HG02840 (cell line): ENCODE measurements around the gene MED16.

Experiments used
- ATAC-seq: cut with Tn5 transposase; IDR thresholded peaks from one replicate; pipeline ENCODE4 v1.9.1; 2021; ENCODE audit warnings: mild to moderate bottlenecking, moderate library complexity, moderate number of reproducible peaks; ENCODE audit not compliant: unreplicated experiment, low FRiP score

MED16 gene

DNA sequence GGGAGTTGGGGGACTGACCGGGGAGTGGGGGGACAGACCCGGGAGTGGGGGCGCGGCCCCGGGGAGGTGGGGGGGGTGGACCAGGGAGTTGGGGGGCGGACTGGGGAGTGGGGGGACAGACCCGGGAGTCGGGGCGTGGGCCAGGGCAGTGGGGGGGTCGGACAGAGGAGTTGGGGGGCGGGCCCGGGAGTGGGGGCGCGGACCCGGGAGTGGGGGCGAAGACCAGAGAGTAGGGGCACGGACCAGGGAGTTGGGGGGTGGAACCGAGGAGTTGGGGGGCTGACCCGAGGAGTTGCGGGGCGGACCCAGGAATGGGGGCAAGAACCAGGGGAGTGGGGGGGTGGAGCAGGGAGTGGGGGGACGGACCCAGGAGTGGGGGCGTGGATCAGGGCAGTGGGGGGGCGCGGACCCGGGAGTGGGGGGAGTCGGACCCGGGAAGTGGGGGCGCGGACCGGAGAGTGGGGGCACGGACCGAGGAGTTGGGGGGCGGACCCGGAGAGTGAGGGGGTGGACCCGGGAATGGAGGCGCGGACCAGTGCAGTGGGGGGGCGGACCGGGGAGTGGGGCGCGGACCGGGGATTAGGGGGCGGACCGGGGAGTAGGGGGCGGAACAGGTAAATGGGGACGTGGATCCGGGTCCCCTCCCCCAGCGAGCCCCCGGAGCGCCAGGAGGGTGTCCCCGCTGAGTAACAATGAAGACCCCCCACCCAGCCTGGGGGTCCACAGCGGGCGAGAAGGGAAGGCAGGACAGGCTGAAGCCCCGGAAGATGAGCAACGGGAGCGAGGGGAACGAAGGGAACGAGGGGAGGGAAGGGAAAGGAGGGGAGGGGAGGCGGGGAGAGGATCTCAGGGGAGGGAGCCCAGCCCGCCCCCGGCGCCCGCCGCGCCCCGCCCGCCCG, 19.4 kb upstream of the MED16 start:
- ATAC-seq: no peak

DNA sequence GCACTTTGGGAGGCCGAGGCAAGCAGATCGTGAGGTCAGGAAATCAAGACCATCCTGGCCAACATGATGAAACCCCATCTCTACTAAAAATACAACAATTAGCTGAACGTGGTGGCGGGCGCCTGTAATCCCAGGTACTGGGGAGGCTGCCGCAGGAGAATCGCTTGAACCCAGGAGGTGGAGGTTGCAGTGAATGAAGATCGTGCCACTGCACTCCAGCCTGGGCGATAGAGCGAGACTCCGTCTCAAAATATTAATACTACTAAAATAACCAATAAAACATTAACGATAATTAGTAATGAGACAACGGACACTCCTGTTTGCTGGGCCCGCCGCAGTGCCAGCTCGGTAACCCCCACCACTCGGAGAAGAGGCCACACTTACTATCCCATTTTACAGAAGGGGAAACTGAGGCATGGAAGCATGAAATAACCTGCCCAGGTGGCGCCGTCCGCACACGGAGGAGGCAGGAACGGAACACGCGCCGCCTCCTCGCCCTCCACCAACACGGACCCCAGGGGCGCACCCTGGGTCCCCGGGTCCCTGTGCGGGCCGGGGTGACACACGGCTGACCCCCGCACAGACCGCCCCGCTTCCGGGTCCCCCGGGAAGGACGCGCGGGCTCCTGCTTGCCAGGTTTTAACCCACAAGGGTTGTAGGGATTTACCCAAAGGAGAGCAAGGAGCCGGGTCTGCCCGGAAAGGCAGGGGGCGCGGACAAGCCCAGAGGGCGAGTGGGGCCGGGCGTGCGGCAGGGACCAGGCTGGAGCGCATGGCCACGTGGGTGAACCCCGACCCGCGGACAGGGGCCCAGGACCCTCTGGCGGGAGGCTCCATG, 18.4 kb upstream of the MED16 start:
- no peak for ATAC-seq

DNA sequence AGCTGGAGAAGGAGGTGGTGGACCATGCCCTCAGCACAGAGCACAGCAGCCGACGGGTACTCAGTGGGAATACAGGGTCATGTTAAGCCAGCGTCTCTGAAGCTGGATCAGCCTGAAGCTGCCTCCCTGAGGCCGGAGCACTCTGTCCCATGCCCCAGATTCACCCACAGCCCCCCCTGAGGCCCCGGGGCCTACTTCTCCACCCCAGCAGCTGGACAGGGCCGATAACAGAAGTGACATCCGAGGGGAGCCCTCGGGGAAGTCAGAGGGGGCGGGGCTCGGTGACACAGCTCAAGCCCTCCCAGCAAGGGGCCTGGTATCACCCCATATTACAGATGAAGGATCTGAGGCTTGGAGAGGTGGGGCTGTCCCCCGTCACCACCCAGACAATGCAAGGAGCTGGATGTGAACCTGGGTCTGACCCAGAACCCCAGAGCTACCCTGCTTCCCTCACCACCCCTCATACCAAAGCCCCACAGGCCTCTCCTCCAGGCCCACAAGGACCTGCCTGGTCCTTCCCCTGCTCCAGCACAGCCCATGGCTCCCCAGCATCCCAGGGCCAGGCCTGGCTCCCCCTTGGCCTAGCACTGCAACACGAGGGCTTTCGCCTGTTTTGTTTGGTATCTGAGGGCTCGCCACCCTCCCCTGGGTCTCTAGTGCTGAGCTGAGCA, 14.3 kb upstream of the MED16 start:
- no peak for ATAC-seq

DNA sequence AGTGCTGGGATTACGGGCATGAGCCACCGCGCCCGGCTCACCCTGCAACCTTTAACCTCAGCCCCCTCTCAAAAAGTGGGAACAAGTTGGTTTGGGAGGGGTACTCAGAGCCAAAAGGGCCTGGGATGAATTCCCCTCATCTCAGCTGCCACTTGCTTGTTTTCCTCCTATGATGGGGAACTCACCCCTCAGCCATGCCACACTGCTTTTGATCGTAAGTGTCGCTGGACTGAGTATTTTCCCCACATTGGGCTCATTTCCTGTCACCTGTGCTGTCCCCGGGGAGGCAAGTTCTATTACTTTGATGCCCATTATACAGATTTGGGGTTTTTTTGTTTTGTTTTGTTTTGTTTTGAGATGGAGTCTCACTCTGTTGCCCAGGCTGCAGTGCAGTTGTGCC, 13.5 kb upstream of the MED16 start:
- ATAC-seq: no peak

DNA sequence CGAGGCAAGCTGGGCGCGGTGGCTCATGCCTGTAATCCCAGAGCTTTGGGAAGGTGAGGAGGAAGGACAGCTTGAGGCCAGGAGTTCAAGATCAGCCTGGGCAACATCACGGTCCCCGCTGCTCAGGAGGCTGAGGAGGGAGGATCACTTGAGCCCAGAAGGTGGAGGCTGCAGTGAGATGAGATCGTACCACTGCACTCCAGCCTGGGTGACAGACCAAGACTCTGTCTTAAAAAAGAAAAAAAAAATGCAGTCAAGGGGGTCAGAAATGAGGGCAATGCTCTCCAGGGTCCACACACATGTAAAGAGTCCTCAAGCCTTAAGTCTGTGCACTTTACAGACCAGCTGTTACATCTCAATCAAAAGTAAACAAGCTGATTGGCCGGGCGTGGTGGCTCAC, 11.6 kb upstream of the MED16 start:
- ATAC-seq: no peak

DNA sequence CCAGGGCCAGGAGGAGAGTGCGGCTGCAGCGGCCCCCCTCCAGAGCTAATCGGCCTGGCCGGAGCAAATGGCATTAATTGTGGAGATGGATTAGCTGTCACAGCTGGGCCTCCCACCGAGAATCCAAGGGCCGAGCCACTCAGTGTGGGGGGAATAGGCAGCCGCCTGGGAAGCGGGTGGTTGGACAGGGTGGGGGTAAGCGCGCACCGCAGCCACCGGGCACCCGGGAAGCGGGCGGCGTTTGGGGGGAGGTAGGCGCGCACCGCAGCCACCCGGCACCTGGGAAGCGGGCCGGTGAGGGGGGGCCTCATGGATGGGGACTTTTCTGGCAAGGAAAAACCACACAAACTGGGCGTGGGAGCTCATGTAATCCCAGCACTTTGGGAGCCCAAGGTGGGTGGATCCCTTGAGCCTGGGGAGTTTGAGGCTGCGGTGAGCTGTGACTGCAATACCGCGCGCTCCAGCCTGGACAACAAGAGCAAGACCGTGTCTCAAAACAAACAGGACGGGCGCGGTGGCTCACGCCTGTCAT, 10.3 kb upstream of the MED16 start:
- ATAC-seq: no peak

DNA sequence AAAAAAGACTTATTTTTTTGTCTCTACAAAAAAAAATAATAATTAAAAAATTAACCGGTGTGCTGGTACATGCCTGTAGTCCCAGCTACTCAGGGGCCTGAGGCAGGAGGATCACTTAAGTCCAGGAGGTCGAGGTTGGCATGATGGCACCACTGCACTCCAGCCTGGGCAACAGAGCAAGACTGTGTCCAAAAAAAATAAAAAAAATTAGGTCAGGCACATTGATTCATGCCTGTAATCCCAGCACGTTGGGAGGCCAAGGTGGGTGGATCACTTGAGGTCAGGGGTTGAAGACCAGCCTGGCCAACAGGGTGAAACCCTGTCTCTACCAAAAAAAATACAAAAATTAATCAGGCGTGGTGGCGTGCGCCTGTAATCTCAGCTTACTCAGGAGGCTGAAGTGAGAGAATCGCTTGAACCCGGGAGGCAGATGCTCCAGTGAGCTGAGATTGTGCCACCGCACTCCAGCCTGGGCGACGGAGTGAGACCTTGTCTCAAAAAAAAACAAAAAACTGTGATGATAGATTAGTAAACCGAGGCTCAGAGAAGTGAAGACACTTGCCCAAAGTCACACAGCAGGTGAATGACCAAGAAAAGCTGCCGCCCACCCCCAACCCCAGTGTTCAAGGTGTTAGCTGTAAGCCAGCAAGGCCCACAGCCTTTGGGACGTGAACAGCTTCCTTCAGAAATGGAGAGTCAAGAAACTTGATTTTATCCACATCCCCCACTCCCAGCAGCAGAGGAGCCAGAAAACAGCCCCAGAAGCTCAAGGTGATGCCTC, 9.6 kb upstream of the MED16 start:
- no peak for ATAC-seq

DNA sequence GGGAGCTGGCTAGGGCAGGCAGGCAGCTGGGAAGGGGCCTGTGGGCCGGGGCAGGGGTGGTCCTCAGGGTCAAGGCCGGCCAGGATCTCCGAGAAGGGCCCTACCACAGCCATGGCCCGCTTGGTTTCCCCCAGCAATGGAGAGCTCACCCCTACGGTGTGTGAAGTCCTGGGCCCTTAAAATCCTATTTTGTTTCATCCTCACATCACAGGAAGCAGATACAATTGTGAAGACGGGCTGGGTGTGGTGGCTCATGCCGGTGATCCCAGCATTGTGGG, 9.0 kb upstream of the MED16 start:
- ATAC-seq: no peak

DNA sequence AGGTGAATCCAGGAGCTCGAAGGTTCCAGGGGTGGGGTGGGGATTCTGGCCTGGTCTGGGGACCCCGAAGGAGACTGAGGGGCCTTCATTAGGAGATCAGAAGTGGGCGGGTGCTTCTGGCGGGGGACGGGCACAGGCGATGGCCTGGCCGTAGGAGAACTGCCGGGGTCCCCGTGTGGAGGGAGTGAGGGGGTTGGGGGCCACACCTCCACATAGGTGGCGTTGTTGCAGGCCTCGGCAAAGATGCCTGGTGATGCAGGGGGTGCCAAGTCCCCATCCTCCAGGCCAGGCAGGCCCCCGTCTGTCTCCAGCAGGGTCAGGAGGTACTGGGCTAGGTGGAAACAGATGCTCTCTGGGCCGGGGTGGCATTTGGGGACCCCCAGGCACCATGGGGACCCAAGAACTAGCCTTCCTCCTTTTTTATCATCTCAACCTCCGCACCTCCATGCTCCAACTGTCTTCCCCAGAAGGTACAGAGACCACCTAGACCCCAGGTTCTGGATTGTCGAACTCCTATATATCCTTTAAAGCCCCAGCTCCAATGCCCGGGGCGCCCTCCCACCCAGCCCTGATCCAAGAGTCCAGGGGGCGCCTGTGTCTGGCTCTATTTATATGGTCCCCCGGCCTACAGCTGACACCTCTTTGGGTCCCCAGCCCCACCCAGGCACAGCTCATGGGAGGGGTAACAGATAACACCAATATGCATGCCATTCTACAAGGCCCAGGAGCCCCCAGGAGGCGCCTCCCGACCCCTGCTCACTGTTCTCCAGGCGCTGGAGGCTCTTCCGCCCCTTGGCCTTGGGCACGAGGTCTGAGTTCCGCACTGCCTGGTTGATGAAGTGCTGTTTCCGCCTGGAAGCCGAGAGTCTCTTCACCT, 8.5 kb upstream of the MED16 start:
- no peak for ATAC-seq

DNA sequence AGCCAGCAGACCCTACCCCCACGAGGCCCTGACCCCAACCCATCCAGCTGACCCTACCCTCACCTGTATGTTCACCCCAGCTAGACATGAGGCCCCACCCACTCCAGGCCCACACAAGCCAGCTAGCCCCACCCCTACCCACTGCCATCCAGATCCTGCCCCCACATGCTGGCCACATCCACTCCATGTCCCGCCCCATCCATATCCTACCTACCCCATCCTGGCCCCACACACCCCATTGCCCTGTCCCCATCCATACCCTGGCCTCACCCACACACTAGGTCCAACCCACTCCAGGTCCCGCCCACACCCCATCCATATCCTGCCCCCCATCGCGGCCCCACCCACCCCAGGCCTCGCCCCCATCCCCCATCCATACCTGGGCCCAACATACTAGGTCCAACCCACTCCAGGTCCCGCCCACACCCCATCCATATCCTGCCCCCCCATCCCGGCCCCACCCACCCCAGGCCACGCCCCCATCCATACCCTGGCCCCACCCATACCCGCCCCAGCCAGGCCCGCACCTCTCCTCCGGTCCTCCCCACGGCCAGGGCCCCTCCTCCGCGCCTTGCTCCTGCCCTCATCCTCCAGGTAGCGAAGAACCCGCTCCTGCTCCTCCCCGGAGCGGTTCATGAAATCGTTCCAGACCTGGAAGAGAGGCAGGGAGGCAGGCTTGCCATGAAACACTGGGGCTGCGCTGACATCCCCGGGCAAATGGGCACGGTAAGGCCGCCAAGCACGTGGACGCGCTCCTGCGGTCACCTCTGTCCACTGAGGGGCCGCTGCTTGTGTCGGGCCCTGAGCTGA, 7.5 kb upstream of the MED16 start:
- ATAC-seq: no peak

DNA sequence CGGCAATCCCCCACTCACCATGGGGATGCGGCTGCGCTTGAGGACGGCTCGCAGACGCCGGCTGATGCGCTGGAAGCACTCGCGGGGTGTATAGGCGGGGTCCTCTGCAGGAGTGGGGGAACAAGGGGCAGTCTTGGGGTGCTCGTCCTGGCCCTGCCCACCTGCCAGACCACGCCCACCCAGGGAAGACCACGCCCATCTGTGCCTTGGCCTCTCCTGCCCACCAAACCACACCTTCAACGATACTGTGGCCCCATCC, 7.0 kb upstream of the MED16 start:
- ATAC-seq: no peak

DNA sequence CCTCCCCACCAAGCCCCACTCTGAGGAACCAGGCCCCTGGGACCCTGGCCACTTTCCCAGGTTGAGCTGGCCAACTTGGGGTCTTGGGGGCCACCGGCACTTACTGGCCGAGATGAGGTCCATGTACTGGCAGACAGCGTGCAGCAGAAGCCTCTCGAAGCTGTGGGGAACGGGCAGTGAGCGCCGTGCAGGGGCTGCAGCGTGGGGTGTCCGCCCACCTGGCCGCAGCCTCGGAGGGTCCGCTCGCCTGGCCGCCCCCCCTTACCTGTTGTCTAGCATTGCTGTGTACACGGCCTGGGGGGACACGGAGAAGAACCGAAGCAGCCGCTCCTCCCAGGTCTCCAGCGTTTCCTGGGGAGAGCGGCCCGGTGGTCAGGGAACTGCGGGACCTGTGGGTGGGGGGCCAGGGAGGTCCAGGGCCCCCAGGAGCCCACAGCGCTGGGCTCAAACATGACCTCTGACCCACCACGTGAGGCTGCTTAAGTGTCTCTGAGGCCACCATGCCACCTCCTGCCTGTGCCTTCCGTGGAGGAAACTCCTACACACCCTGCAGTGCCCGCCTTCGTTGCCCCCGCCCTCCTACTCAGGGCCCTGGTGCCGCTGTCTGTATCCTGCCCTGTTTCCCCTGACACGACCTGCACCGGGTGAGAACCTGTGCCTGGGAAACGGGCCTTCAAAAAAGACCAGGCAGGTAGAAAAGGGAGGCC, 6.5 kb upstream of the MED16 start:
- no peak for ATAC-seq

DNA sequence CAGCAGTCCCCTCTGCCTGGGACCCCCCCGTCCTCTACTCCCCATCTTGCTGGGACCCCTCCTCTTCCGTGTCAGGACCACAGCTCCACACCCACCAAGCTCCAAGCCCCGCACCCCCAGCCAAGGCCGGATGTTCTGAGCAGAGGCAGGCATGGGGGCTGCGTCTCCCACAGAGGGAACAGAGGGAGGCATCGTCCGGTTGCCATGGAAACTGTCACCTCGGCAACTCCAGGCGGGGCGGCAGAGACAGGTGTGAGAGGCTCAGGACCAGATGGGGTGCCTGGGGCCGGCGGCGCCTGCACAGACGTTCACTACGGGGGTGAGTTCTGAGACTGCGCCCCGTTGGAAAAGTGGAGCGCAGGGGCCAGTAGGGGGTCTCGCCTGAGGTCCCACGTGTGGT, 5.7 kb upstream of the MED16 start:
- no peak for ATAC-seq

DNA sequence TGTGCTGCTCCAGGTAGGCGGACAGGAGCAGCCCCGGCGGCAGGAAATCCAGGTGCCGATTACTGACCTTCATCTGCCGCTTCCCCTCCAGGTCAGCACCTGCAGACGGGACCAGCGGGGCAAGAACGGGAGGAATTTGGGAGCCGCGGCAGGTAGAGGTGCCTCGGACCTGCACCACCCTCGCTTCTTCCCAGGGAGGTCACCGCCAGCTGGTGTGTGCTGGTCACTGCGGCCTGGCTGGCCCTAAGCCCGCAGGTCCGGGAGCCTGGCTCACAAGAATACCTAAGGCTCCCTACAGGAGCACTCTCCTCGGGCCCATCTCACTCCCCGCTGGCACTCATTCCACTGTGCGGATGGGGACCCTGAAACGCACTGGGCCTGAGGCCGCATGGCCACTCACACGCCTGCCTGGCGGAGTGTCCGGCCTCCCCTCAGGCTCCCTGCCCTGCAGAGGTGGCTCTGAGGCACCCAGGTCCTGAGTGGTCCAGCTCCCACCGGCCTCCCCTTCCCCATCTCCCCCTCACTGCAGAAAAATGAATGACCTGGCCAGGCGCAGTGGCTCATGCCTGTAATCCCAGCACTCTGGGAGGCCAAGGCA, 4.6 kb upstream of the MED16 start:
- ATAC-seq: no peak

DNA sequence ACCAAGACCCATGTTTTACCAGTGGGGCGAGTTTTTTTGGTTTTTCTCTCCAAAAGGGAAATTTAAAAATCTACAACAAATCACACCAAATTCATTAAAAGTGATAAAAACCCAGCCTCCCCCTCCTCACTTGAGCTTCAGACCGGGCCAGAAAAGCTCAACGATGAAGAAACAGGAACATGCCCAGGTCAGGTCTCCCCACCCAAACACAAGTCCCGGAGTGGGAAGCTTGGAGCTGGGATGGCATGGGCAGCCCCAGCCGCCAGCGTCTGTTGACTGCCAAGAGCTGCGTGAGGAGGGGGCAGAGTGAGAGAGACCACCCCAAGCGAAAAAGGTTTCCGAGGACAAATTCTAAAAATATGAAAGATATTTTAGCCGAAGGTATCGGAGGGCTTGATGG, 4.0 kb upstream of the MED16 start:
- no peak for ATAC-seq

DNA sequence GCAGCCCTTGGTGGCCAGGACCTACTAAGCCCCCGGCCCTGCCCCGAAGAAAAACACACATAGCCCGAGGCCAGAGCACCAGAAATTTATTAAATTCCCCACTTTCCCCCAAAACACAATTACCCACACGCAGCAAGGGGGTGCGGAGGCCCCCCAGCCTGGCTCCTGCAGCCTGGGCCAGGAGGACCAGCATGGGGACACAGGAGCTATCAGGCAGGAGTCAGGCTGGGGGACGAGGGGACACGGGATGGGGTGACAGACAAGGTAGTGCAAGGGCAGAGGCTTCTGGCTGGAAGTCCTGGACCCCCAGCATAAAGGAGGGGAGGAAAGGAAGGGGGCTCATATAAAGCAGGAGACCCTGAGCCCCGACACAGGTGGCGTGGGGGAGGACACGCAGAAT, 3.4 kb upstream of the MED16 start:
- no peak for ATAC-seq

DNA sequence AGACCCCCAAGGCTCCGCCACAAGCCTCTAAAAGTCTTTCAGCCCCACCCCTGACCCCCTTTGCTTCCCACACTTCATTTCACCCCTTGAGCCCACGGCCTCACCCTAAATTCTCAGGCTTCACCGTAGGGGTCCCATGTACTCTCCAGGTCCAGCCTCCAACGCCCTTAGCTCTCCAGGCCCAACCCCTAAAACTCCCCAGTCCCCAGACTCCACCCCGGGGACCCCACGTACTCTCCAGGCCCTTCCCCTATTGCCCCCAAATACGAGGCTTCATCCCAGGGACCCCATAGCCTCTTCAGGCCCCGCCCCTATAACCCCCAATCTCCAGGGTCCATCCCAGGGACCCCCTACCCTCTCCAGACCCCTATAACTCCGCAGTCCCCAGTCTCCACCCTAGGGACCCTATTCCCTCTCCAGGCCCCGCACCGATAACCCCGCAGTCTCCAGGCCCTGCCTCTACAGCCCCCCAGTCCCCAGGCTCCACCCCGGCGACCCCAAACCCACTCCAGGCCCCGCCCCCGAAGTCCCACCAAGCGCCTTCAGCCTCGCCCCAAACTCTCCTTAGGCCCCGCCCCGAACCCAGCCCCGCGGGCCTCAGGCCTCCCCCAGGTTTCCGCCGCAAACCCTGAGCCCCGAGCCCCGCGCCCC, 619 bp downstream of the MED16 start:
- ATAC-seq: no peak
